HG02798 (cell line): ENCODE results near the gene PTK7.

Source experiments
- ATAC-seq: cut with Tn5 transposase; IDR thresholded peaks from one replicate; pipeline ENCODE4 v1.9.1; 2021; ENCODE audit warnings: mild to moderate bottlenecking; ENCODE audit not compliant: unreplicated experiment, poor library complexity

The PTK7 gene

DNA sequence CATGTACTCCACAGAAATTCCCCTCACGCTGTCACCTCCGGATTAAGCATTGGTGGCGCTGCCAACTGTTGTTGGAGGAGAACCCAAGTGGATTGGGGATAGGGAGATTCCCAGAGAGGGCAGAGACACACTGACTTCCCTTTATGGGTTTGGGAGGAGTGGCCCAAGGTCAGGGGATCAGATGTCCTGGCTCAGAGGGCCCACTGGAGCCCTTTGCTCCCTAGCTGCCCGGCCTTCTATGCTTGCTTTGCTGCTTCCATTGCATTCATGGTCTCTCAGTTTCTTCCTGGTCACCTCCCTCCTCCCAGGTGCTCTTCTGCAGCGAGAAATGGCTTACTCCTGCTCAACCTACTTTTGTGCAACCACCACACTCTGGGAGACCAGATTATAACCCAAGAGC is 120.2 kb downstream of the PTK7 start:
- no peak for ATAC-seq

DNA sequence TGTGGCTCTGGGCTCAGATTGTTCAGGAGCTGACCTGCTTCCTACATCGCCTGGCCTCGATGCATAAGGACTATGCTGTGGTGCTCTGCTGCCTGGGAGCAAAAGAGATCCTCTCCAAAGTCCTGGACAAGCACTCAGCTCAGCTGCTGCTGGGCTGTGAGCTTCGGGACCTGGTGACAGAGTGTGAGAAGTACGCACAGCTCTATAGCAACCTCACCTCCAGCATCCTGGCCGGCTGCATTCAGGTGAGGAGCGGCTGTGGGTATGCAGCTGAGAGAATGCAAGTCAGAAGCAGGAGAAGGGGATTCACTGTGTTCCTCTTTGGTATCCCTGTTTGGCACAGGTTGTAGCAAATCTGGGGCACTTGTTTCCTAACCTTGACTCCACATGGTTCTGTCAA is 123.8 kb downstream of the PTK7 start:
- ATAC-seq: no peak

DNA sequence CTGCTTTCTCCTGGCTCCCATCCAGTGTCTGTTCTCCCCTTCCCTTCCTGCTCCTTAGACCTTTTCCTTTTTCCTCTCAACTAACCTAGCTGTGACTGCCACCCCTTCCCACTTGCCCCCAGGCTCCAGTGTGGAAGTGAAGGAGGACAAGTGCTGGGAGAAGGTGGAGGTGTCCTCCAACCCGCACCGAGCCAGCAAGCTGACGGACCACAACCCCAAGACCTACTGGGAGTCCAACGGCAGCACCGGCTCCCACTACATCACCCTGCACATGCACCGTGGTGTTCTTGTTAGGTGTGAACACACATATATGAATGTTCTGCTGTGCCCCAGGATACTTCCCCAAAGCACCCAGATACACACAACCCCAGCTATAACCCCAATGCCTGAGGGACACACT is 124.4 kb downstream of the PTK7 start:
- ATAC-seq: no peak

DNA sequence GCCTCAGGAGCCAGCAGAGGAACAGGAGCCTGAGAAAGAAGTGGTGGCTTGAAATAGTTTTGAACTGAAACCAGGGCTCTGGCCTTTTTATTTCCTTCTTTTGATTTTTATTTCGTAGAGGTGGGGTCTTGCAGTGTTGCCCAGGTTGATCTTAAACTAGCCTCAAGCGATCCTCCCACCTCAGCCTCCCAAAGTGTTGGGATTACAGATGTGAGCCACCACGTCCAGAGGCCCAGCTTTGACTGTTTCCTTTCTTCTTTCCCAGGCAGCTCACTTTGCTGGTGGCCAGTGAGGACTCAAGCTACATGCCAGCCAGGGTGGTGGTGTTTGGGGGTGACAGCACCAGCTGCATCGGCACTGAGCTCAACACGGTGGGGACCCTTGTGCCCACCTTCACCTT is 126.3 kb downstream of the PTK7 start:
- ATAC-seq: no peak

DNA sequence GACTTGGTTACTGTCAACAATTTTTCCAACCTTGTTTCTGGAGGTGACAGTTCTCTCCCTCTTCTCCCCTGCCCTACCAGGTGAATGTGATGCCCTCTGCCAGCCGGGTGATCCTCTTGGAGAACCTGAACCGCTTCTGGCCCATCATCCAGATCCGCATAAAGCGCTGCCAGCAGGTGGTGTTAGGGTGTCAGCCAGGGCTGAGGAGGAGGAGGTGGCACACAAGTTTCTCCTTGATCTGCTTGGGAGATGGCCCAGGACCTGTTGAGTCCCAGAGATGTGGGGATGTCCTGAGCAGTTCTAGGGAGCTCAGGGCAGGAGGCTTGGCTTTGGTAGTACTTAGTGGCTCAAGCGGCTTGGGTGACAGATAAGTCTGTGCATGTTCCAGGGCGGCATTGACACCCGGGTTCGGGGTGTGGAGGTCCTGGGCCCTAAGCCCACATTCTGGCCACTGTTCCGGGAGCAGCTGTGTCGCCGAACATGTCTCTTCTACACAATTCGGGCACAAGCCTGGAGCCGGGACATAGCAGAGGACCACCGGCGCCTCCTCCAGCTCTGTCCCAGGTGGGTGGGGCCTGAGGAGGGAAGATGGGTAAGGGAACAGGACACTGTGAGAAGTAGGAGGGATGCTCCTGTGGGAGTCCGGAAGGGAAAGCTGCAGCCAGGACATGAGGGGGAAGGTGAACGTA is 127.1 kb downstream of the PTK7 start:
- ATAC-seq: no peak

DNA sequence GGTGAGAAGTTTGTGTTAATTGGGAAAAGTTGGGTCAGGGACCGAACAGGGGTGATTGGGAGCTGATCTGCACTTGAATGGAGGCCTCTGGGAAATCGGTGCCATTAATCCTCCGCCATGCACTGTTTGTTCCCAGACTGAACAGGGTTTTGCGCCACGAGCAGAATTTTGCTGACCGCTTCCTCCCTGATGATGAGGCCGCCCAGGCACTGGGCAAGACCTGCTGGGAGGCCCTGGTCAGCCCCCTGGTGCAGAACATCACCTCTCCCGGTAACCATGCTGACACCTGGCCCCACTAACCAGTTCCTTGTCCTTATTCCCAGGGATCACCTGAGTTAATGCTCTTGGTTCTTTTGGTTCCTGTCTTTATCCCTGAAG is 127.6 kb downstream of the PTK7 start:
- no peak for ATAC-seq

DNA sequence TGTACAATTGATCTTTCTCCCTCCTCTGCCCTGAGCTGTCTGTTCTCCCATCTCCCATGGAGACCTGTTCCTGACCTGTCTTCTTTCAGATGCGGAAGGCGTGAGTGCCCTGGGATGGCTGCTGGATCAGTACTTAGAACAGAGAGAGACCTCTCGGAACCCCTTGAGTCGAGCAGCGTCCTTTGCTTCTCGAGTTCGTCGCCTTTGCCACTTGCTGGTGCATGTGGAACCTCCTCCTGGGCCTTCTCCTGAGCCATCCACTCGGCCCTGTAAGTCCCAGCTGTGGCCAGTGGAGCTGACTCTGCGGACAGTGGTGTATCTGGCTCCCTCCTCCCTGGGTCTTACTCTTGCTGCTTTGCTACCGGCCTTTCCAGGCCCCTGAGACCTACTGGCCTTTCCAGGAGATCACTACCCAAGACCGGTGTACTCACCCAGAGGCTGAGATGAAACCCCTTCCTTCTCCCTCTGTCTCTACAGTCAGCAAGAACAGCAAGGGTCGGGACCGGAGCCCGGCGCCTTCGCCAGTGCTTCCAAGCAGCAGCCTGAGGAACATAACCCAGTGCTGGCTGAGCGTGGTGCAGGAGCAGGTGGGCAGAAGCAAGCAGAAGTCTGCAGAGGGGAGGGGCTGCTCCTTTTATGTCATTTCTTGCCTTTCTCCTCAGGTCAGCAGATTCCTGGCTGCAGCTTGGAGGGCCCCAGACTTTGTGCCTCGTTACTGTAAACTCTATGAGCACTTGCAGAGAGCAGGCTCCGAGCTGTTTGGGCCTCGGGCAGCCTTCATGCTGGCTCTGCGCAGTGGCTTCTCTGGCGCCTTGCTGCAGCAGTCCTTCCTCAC is 128.4 kb downstream of the PTK7 start:
- no peak for ATAC-seq

DNA sequence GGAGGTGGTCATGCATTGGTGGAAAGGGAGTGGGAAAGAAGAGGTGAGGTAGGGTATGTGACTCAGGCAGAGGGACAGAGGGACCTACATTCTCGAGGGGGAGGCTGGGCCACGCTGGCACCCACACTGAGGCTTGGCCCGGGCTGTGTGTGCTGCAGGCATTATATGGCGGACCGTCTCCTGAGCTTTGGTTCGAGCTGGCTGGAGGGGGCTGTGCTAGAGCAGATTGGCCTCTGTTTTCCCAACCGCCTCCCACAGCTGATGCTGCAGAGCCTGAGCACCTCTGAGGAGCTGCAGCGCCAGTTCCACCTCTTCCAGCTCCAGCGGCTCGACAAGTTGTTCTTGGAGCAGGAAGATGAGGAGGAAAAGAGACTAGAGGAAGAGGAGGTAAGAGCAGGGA is 129.7 kb downstream of the PTK7 start:
- ATAC-seq: no peak

DNA sequence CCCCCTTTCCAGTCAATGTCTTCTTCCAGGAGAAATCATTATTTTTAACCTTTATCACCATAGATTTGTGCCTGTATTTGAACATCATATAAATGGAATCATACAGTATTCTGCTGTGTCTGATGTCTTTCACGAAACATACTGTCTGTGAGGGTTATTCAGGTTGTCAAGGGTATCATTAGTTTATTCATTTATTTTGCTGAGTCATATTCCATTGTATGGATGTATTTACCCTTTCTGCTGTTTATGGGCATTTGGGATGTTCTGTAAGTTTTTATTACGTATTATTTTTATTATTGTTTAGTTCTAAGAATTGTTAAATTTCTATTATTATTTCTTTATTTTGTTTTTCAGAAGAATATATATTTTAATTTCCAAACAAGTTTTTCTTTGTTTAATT is 131.2 kb downstream of the PTK7 start:
- no peak for ATAC-seq
